Subcutaneous abdominal adipose tissue (tissue), 5 donors: ENCODE results near the gene PSMD11.

Experiments used
- H3K27ac ChIP-seq: one replicate; pipeline ENCODE4 v1.7.0; 2013; ENCODE audit warnings: low read depth, mild to moderate bottlenecking, inconsistent platforms, low read length, moderate library complexity
- H3K27me3 ChIP-seq, 5 donors: one replicate each; pipeline ENCODE4 v1.7.0; 2013; ENCODE audit warnings: low read length in 5 of 5, inconsistent platforms in 1 of 5; ENCODE audit not compliant: control insufficient read depth in 5 of 5, insufficient read depth in 4 of 5
- H3K36me3 ChIP-seq, 5 donors: one replicate each; pipeline ENCODE4 v1.7.0; 2013; ENCODE audit warnings: low read length in 5 of 5; ENCODE audit not compliant: control insufficient read depth in 5 of 5, insufficient read depth in 5 of 5
- H3K4me1 ChIP-seq, 5 donors: one replicate each; pipeline ENCODE4 v1.7.0; 2013; ENCODE audit warnings: low read length in 5 of 5, mild to moderate bottlenecking in 3 of 5, moderate library complexity in 1 of 5; ENCODE audit not compliant: control insufficient read depth in 5 of 5, insufficient read depth in 5 of 5
- H3K4me3 ChIP-seq, 5 donors: one replicate each; pipeline ENCODE4 v1.7.0; 2013; ENCODE audit warnings: low read length in 5 of 5, low read depth in 1 of 5
- H3K9ac ChIP-seq, 5 donors: one replicate each; pipeline ENCODE4 v1.7.0; 2013; ENCODE audit warnings: low read length in 5 of 5, mild to moderate bottlenecking in 4 of 5, moderate library complexity in 3 of 5
- H3K9me3 ChIP-seq, 5 donors: one replicate each; pipeline ENCODE4 v1.7.0; 2013; ENCODE audit warnings: low read length in 5 of 5; ENCODE audit not compliant: control insufficient read depth in 5 of 5
- donor health status: healthy.
- donor health status: healthy.
- donor health status: healthy.
- donor health status: healthy.
- donor health status: healthy.

The PSMD11 gene

DNA sequence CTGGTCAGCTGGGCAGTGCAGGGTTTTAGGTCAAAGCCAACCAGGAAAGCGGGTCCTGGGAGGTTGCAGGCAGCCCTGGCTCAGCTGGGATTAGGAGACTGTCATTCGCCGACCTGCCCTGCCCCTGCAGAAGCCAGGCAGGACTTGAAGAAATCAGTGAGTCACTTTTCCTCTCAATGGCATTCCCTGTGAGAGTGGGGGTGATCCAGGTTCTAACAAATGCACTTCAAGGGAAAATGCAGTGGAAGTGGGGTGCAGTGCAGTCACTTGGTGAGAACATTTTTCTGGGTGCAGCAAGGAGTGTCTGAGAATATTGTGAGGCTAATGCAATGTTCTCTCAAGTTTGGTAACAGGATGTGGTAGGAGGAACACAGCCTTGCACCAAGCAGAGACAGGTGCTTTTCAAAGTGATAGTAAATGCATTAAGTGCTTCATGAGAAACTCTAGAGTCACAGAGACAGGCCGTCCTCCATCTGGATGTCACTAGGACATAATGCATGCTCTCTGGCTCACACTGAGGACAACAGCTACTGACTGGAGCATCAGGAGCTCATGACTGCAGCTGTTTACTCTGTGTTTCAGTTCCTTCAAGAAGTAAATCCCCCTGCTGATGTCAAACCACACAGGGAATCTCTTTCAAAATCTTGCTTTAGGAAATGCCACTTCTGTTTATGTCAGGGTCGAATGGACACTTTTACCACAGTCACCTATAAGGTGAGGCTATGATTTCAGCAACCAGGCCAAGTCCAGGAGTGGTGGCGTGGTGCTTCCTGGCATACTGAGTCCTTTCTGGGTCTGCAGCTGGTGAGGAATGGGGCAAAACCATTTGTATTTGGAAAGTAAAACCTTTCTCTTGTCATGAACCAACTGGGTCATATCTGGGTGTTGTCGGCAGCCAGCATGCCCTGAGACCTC is 59.2 kb downstream of the PSMD11 start:
- Histone ChIP-seq H3K9ac (peak overlapping the region in 1 of 5 donors; percentile 7), H3K4me1 (peaks cover 0 to 21% (median 6%) of the 10 kb centered on the region in 5 donors), H3K4me3 (no peak overlapping the region), H3K27me3 (no peaks in the 10 kb centered on the region), H3K9me3 (no peaks in the 10 kb centered on the region), H3K36me3 (peaks cover 0 to 3% (median 0%) of the 10 kb centered on the region in 5 donors), H3K27ac (no peak overlapping the region)

DNA sequence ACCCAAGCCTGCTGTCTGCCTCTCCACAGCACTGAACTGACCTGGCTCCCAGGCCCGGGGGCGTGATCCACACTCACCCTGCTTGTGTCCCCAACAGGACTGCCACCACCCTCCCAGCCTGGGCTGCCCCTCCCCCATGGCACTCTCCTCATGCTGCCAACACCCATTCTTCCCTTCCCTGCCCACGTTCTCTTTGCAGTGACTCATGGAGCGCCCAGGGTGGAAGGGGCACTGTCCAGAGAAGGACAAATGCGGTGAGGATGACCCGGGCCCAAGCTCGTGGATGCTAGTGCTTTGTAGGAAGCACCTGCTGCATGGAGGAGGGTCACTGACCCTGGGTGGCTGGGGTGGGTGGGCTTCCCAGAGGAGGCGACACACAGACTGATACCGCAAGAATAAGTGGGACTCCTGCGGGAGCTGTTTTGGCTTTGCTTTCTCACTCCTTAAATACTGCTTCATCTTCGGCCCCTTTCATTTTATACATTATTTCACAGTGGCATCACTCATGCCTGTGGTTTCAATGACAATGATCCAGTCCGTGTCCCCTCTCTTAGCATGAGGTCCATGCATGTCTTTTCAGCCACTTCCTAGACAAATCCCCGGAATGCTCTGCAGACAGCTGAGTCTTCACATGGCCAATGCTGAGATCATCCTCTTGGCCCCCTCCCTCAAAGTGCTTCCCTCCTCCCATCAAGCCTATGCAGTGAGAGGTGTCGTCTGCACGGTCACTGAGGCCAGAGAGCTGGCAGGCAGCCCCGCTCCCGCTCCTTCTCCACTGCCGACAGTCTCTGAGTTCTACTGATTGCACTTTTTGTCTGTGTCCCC is 60.1 kb downstream of the PSMD11 start:
- H3K4me1 ChIP-seq: peaks cover 0 to 21% (median 6%) of the 10 kb centered on the region in 5 donors
- H3K9ac ChIP-seq: no peak overlapping the region
- H3K27ac ChIP-seq: no peak overlapping the region

GRCh38 chr17:32508926-32509325 is 64.6 kb downstream of the PSMD11 start:
- H3K9ac ChIP-seq: no peak overlapping the region
- peaks cover 0 to 6% (median 0%) of the 10 kb centered on the region in 5 donors for H3K4me1 ChIP-seq
- H3K4me3 ChIP-seq: no peak overlapping the region
- no peak overlapping the region for H3K27ac ChIP-seq
- H3K9me3 ChIP-seq: no peaks in the 10 kb centered on the region
- H3K27me3 ChIP-seq: no peaks in the 10 kb centered on the region
- no peaks in the 10 kb centered on the region for H3K36me3 ChIP-seq

More for the DNA sequence above, 60.1 kb downstream of the PSMD11 start:
- peaks cover 0 to 3% (median 0%) of the 10 kb centered on the region in 5 donors for H3K36me3 ChIP-seq
- H3K4me3 ChIP-seq: no peak overlapping the region
- H3K27me3 ChIP-seq: no peaks in the 10 kb centered on the region
- no peaks in the 10 kb centered on the region for H3K9me3 ChIP-seq

DNA sequence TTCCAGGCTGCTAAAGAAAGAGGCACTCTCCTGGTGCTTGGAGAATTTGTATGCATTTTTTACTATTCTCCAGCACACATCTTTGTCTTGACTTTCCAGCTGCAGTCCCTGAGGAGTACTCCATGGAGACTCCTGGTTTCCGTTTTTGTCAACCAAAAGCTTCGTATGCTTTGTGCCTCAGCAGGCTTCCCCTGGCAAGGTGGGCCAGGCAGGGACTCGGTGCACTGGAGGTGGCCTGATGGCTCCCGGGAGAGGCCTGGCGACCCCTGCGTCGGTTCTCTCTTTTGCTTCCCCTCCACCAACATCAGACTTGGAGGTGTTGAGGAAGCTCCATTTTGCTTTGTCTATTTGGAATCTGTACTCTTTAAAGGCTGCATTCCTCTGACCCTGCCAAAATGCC is 66.2 kb downstream of the PSMD11 start:
- no peaks in the 10 kb centered on the region for H3K9me3 ChIP-seq
- no peak overlapping the region for H3K4me3 ChIP-seq
- no peaks in the 10 kb centered on the region for H3K27me3 ChIP-seq
- H3K27ac ChIP-seq: no peak overlapping the region
- no peak overlapping the region for H3K9ac ChIP-seq
- H3K4me1 ChIP-seq: no peaks in the 10 kb centered on the region
- H3K36me3 ChIP-seq: no peaks in the 10 kb centered on the region

- H3K9ac ChIP-seq: no peak overlapping the region
- H3K4me3 ChIP-seq: no peak overlapping the region
- no peak overlapping the region for H3K27ac ChIP-seq
- H3K9me3 ChIP-seq: no peaks in the 10 kb centered on the region
- no peaks in the 10 kb centered on the region for H3K4me1 ChIP-seq
- H3K27me3 ChIP-seq: no peaks in the 10 kb centered on the region
- no peaks in the 10 kb centered on the region for H3K36me3 ChIP-seq
Observed at GRCh38 chr17:32512328-32512727, 68.0 kb downstream of the PSMD11 start.

- Histone ChIP-seq H3K27ac (no peak overlapping the region), H3K4me1 (peaks cover 0 to under 1% (median 0%) of the 10 kb centered on the region in 5 donors), H3K36me3 (no peaks in the 10 kb centered on the region), H3K4me3 (no peak overlapping the region), H3K9me3 (no peaks in the 10 kb centered on the region), H3K9ac (no peak overlapping the region), H3K27me3 (peaks cover 0 to 4% (median 0%) of the 10 kb centered on the region in 5 donors)
Observed at GRCh38 chr17:32513579-32513978, 69.3 kb downstream of the PSMD11 start.

- no peak overlapping the region for H3K9ac ChIP-seq
Observed at GRCh38 chr17:32514606-32515005, 70.3 kb downstream of the PSMD11 start.

DNA sequence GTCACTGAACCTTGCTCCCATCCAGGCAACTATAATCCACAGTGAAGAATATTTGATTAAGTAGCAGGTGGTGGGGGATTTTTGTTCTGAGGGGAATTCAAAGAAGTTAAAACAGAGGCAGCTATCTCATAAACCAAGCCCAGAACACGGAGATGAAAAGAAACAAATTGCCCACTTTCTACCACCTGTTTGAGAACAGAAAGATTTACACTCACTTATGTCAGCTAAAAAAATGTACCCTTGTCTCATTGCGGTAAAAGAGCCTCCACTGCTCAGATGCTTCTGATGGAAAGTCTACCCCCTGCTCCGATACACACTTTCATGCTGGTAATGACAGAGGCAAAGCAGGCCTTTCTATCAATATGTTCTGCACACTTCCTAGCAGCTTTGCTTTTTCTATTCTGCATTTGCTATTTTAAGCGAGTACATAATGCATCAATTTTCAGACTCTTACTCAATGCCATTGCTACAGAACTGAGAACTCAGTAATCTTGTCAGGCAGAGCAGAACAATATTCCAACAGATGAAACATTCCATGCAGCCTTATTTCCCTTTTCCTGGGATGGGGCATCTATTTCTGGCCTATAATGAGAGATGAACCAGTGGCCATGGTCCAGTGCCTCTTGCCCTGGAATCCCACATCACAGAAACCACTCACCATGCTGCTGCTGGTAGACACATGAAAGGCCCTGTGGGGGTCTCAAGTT is 71.5 kb downstream of the PSMD11 start:
- no peak overlapping the region for H3K4me3 ChIP-seq
- no peaks in the 10 kb centered on the region for H3K9me3 ChIP-seq
- no peaks in the 10 kb centered on the region for H3K36me3 ChIP-seq
- no peak overlapping the region for H3K9ac ChIP-seq
- peaks cover 0 to 13% (median 3%) of the 10 kb centered on the region in 5 donors for H3K27me3 ChIP-seq
- H3K4me1 ChIP-seq: peaks cover 2 to 21% (median 19%) of the 10 kb centered on the region in 5 donors
- no peak overlapping the region for H3K27ac ChIP-seq

More at GRCh38 chr17:32514606-32515005, 70.3 kb downstream of the PSMD11 start:
- no peaks in the 10 kb centered on the region for H3K9me3 ChIP-seq
- peaks cover 0 to 10% (median 7%) of the 10 kb centered on the region in 5 donors for H3K4me1 ChIP-seq
- no peaks in the 10 kb centered on the region for H3K36me3 ChIP-seq
- H3K4me3 ChIP-seq: no peak overlapping the region
- no peak overlapping the region for H3K27ac ChIP-seq
- peaks cover 0 to 8% (median 2%) of the 10 kb centered on the region in 5 donors for H3K27me3 ChIP-seq

DNA sequence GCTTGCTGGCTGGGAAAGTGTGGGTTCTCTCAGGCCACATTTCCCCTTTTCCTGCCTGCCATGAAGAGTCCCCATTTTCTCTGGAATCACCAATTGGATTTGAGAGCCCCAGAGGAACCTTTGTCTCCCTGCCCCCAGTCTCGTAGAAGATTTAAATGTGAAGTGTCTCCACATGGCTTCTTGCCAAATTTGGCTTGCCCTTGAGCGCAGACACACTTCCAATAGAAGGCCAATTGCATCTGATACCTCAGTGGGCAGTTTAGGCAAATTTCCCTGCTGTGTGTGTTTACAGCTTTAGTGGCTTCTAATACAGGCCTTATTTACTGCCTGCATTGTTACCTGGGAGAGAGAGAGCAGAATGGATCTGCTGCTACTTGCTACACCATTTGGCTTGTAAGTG is 72.1 kb downstream of the PSMD11 start:
- no peak overlapping the region for H3K27ac ChIP-seq
- H3K9me3 ChIP-seq: no peaks in the 10 kb centered on the region

More for the DNA sequence above, 72.1 kb downstream of the PSMD11 start:
- H3K9ac ChIP-seq: no peak overlapping the region
- no peak overlapping the region for H3K4me3 ChIP-seq
- no peaks in the 10 kb centered on the region for H3K36me3 ChIP-seq
- peaks cover 0 to 16% (median 3%) of the 10 kb centered on the region in 5 donors for H3K27me3 ChIP-seq
- H3K4me1 ChIP-seq: peaks cover 2 to 21% (median 19%) of the 10 kb centered on the region in 5 donors
